Measurements from ENCODE around the gene IL1RN. TPM values are rescaled to one million over a fixed set of nuclear protein-coding genes. Genes with fewer than 3 reads are reported as not detected.
A peak's percentile ranks its signal among the peaks of the same experiment; 100 is the strongest.

Gene IL1RN
- total and polyA plus RNA-seq, 2 of the 13 experiments (the other 11 are each of a cell fraction or from before 2014, with no cell fraction given): 21.2 to 101 TPM

DNA sequence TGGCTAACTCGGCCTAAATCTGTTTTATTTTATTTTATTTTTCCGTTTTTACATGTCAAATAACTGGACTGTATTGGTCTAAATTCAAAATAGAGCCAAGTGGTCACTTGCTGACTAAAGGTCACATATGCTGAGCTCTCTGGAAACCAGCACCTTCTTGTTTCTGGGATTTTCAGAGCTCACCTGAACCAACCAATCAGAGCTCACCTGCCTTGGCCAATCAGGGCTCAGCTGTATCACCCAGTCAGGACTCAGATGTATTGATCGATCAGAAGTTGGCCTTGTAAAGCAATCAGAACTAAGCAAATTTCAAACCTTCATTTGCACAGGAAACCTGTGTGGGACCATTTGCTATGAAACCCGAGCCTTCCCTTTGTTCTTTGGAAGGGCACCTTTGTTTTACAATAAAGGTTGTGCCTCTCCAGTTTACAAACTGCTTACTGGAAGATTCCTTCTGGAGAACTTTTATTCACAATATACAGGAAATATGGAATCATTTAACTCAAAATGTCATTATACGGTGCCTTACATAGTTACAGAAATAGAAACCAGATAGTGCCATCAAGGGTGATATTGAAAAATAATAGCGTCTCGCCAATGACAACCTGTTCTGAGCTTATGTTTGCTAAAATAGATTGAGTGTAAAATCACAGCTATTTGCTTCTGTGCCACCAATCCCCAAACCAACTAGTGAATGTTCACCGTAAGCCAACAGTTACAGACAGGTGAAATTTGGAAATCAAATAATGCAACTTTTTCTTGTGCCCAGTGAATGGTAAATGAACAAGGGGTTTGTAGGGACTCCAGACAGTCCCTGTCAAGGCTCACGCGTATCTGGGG is 29.1 kb downstream of the IL1RN start (continued):
- TF ChIP-seq, protein P1, sequence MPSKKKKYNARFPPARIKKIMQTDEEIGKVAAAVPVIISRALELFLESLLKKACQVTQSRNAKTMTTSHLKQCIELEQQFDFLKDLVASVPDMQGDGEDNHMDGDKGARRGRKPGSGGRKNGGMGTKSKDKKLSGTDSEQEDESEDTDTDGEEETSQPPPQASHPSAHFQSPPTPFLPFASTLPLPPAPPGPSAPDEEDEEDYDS (CRISPR knock-in tag; IDR thresholded peaks at IDR 0.05): peak; percentile 61; the same call in 1 of the 2 replicates
- TF ChIP-seq BRD4 (CRISPR knock-in tag; IDR thresholded peaks at IDR 0.05) (no peak), MEIS2 (CRISPR knock-in tag; IDR thresholded peaks at IDR 0.05) (no peak), RBM39 (IDR thresholded peaks at IDR 0.05; ENCODE audit: low read depth, low read length, poor library complexity, severe bottlenecking) (no peak), KDM5A (IDR thresholded peaks at IDR 0.05; ENCODE audit: borderline replicate concordance, low read length) (no peak), PHF20 (CRISPR knock-in tag; IDR thresholded peaks at IDR 0.05) (peak; percentile 35; the same call in 1 of the 2 replicates), ASH2L (IDR thresholded peaks at IDR 0.05; ENCODE audit: insufficient read length, low read depth, low read length) (peak; percentile 55), ZFP41 (CRISPR knock-in tag; IDR thresholded peaks at IDR 0.05; ENCODE audit: borderline replicate concordance) (no peak), ZFP1 (CRISPR knock-in tag; IDR thresholded peaks at IDR 0.05) (no peak), ZBTB3 (CRISPR knock-in tag; IDR thresholded peaks at IDR 0.05; ENCODE audit: borderline replicate concordance, low read depth) (no peak), TMF1 (CRISPR knock-in tag; IDR thresholded peaks at IDR 0.05; ENCODE audit: low read depth) (no peak), ZNF570 (CRISPR knock-in tag; IDR thresholded peaks at IDR 0.05; ENCODE audit: borderline replicate concordance) (no peak), FOXK1 (CRISPR knock-in tag; IDR thresholded peaks at IDR 0.05; ENCODE audit: borderline replicate concordance, low read depth) (no peak; the same call in 1 of the 2 replicates), TAF15 (IDR thresholded peaks at IDR 0.05; ENCODE audit: low read depth, low read length, poor library complexity, severe bottlenecking) (no peak), HOXA3 (CRISPR knock-in tag; IDR thresholded peaks at IDR 0.05) (peak; percentile 49; the same call in 1 of the 2 replicates), CHD4 (IDR thresholded peaks at IDR 0.05; ENCODE audit: borderline replicate concordance, low read length) (peak; percentile 72; the same call in 1 of the 2 replicates), ZBTB8A (CRISPR knock-in tag; IDR thresholded peaks at IDR 0.05; ENCODE audit: borderline replicate concordance, low read depth) (no peak), SNAI1 (CRISPR knock-in tag; IDR thresholded peaks at IDR 0.05; ENCODE audit: borderline replicate concordance) (no peak; the same call in 1 of the 2 replicates), ZNF709 (CRISPR knock-in tag; IDR thresholded peaks at IDR 0.05) (no peak)
- TF ChIP-seq, protein P2, sequence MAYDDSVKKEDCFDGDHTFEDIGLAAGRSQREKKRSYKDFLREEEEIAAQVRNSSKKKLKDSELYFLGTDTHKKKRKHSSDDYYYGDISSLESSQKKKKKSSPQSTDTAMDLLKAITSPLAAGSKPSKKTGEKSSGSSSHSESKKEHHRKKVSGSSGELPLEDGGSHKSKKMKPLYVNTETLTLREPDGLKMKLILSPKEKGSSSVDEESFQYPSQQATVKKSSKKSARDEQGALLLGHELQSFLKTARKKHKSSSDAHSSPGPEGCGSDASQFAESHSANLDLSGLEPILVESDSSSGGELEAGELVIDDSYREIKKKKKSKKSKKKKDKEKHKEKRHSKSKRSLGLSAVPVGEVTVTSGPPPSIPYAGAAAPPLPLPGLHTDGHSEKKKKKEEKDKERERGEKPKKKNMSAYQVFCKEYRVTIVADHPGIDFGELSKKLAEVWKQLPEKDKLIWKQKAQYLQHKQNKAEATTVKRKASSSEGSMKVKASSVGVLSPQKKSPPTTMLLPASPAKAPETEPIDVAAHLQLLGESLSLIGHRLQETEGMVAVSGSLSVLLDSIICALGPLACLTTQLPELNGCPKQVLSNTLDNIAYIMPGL (CRISPR knock-in tag; IDR thresholded peaks at IDR 0.05; ENCODE audit: borderline replicate concordance in 1 of 2, low read depth in 1 of 2): peak in 1 of 2 experiments; percentile 28; a peak in 2 of 4 replicates
- TF ChIP-seq, protein P3, sequence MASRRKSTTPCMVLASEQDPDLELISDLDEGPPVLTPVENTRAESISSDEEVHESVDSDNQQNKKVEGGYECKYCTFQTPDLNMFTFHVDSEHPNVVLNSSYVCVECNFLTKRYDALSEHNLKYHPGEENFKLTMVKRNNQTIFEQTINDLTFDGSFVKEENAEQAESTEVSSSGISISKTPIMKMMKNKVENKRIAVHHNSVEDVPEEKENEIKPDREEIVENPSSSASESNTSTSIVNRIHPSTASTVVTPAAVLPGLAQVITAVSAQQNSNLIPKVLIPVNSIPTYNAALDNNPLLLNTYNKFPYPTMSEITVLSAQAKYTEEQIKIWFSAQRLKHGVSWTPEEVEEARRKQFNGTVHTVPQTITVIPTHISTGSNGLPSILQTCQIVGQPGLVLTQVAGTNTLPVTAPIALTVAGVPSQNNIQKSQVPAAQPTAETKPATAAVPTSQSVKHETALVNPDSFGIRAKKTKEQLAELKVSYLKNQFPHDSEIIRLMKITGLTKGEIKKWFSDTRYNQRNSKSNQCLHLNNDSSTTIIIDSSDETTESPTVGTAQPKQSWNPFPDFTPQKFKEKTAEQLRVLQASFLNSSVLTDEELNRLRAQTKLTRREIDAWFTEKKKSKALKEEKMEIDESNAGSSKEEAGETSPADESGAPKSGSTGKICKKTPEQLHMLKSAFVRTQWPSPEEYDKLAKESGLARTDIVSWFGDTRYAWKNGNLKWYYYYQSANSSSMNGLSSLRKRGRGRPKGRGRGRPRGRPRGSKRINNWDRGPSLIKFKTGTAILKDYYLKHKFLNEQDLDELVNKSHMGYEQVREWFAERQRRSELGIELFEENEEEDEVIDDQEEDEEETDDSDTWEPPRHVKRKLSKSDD (CRISPR knock-in tag; IDR thresholded peaks at IDR 0.05; ENCODE audit: low read depth): no peak
- TF ChIP-seq, protein P4, sequence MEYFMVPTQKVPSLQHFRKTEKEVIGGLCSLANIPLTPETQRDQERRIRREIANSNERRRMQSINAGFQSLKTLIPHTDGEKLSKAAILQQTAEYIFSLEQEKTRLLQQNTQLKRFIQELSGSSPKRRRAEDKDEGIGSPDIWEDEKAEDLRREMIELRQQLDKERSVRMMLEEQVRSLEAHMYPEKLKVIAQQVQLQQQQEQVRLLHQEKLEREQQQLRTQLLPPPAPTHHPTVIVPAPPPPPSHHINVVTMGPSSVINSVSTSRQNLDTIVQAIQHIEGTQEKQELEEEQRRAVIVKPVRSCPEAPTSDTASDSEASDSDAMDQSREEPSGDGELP (IDR thresholded peaks at IDR 0.05; ENCODE audit: borderline replicate concordance, low read depth): peak; percentile 52; the same call in 1 of the 2 replicates
